Lower leg skin (tissue), 4 donors: ENCODE results near the gene TET2. TPM values are rescaled to one million over a fixed set of nuclear protein-coding genes. Genes with fewer than 3 reads are reported as not detected.

ENCODE experiments used
- DNase-seq, 2 donors: peaks; one replicate each; pipeline ENCODE4 v3.0.0-alpha.2; 2019; ENCODE audit warnings: low spot score in 2 of 2
- H3K4me3 ChIP-seq: fragments of 200-600 bp; sonication (generic); 2 replicates; pipeline ENCODE4 v1.5.1; 2017; ENCODE audit warnings: mild to moderate bottlenecking, low read depth; ENCODE audit not compliant: poor library complexity, severe bottlenecking
- POLR2A ChIP-seq, 2 donors: fragments of 450-650 bp; IDR thresholded peaks; one replicate each; pipeline ENCODE4 v1.6.1; 2016 to 2017; ENCODE audit warnings: antibody characterized with exemption in 2 of 2, mild to moderate bottlenecking in 1 of 2, moderate library complexity in 1 of 2
- WGBS, 2 donors: methylation state at CpG; one replicate each; pipeline ENCODE4 v1.1.5; 2018; 5-methylcytosine and 5-hydroxymethylcytosine counted together
- intact Hi-C: fragments of 100-400 bp; cut with DNase I; formaldehyde crosslinking; loops from one replicate; pipeline ENCODE4 v1.15.0; 2023; ENCODE audit warnings: low total_unique reads
- total RNA-seq, 4 donors: library from RNA; depleted of rRNA; stranded (reverse); fragments of >200 nt; gene quantifications; one replicate each; pipeline ENCODE4 v1.1.0, GENCODE V29; 2016
- TF ChIP-seq, protein P1 (sequence below), 3 donors: fragments of 450-650 bp; IDR thresholded peaks; one replicate each; pipeline ENCODE4 v1.5.1; 2016; ENCODE audit warnings: antibody characterized with exemption in 3 of 3, mild to moderate bottlenecking in 3 of 3, moderate library complexity in 2 of 3

Gene TET2
- total RNA-seq = 10 to 100 TPM; 31.0 to 36.0 (median 32.8) TPM

GRCh38 chr4:105146276-105147015 lies at the start of gene TET2:
Gene TET2, plus strand, starts transcription at chr4:105146876. Its CDS starts 87,067 bp downstream, at chr4:105233943.
- WGBS, 2 donors = 0% methylated on average over 34 to 50 of the region's 77 CpGs
- TF ChIP-seq, protein P1, sequence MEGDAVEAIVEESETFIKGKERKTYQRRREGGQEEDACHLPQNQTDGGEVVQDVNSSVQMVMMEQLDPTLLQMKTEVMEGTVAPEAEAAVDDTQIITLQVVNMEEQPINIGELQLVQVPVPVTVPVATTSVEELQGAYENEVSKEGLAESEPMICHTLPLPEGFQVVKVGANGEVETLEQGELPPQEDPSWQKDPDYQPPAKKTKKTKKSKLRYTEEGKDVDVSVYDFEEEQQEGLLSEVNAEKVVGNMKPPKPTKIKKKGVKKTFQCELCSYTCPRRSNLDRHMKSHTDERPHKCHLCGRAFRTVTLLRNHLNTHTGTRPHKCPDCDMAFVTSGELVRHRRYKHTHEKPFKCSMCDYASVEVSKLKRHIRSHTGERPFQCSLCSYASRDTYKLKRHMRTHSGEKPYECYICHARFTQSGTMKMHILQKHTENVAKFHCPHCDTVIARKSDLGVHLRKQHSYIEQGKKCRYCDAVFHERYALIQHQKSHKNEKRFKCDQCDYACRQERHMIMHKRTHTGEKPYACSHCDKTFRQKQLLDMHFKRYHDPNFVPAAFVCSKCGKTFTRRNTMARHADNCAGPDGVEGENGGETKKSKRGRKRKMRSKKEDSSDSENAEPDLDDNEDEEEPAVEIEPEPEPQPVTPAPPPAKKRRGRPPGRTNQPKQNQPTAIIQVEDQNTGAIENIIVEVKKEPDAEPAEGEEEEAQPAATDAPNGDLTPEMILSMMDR (IDR thresholded peaks at IDR 0.05) = no peak
- peak in 1 of 2 donors; percentile 7 for TF ChIP-seq POLR2A (IDR thresholded peaks at IDR 0.05)
- H3K4me3 ChIP-seq = peak within 1 kb of the TSS; percentile 66
- peak; percentile 65 to 94 for DNase-seq
- intact Hi-C loops = loop anchor here (10.0 kb wide), 1 partner anchor 328 kb away; the partner anchor contains the start of gene PPA2

GRCh38 chr4:105102016-105102415 lies 44.7 kb upstream of the TET2 start:
- intact Hi-C loops = no loop called here
- no peak for TF ChIP-seq POLR2A (IDR thresholded peaks at IDR 0.05)
- TF ChIP-seq, protein P1 (IDR thresholded peaks at IDR 0.05) = no peak
- no peak for DNase-seq
- H3K4me3 ChIP-seq = no peak overlapping the region

- DNase-seq = no peak
- no peak for TF ChIP-seq POLR2A (IDR thresholded peaks at IDR 0.05)
- TF ChIP-seq, protein P1 (IDR thresholded peaks at IDR 0.05) = no peak
- H3K4me3 ChIP-seq = no peak overlapping the region
- intact Hi-C loops = no loop called here
Measured at GRCh38 chr4:105106426-105106825, 40.2 kb upstream of the TET2 start.

GRCh38 chr4:105107095-105107856 lies 39.4 kb upstream of the TET2 start:
- WGBS, 2 donors = 63 to 72% methylated on average over 5 of the region's 5 CpGs
- TF ChIP-seq POLR2A (IDR thresholded peaks at IDR 0.05) = no peak
- DNase-seq = no peak
- H3K4me3 ChIP-seq = no peak overlapping the region
- intact Hi-C loops = no loop called here

GRCh38 chr4:105108971-105109370 lies 37.7 kb upstream of the TET2 start:
- intact Hi-C loops = no loop called here

GRCh38 chr4:105112274-105112673 lies 34.4 kb upstream of the TET2 start:
- DNase-seq = no peak
- TF ChIP-seq POLR2A (IDR thresholded peaks at IDR 0.05) = no peak
- TF ChIP-seq, protein P1 (IDR thresholded peaks at IDR 0.05) = no peak
- H3K4me3 ChIP-seq = no peak overlapping the region
- intact Hi-C loops = no loop called here
- WGBS, 2 donors = 95 to 96% methylated on average over 1 of the region's 1 CpG

More at GRCh38 chr4:105108971-105109370, 37.7 kb upstream of the TET2 start:
- no peak overlapping the region for H3K4me3 ChIP-seq
- no peak for DNase-seq
- TF ChIP-seq, protein P1 (IDR thresholded peaks at IDR 0.05) = no peak
- TF ChIP-seq POLR2A (IDR thresholded peaks at IDR 0.05) = no peak
